ENCODE data around the gene NDUFV1.

DNA sequence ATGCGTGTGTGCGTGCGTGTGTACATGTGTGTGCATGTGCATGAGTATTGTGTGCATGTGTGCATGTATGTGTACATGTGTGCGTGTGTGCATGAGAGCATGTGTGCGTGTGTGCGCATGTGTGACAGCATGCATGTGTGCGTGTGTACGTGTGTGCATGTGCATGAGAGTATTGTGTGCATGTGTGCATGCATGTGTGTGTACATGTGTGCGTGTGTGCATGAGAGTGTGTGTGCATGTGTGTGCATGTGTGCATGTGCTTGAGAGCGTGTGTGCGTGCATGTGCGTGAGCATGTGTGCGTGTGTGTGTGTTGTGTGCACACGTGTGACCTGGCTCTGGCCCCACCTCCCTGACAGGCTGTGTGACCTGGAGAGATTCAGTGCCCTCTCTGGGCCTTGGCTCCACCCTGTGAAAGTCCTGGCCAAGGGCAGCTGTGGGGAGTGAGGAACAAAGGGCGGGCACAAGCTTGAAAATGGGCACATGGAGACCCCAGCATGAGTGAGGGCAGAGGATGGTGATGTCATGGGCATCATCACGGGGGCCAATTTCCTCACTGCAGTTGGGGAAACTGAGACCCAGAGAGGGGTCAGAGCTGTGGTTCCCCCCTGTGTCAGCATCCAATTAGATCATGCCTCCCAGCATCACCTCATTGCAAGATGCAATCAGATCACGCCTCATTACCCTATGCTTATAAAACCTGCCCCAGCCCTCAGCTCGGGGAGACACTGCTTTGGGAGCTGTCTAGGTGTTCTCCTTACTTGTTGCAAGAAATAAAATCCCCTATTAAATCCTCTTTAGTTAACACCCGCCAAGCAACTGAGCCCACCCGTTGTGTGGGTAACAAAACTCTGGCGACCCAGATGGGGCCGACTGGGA, 43.1 kb downstream of the NDUFV1 start:
- TF ChIP-seq, protein P1, sequence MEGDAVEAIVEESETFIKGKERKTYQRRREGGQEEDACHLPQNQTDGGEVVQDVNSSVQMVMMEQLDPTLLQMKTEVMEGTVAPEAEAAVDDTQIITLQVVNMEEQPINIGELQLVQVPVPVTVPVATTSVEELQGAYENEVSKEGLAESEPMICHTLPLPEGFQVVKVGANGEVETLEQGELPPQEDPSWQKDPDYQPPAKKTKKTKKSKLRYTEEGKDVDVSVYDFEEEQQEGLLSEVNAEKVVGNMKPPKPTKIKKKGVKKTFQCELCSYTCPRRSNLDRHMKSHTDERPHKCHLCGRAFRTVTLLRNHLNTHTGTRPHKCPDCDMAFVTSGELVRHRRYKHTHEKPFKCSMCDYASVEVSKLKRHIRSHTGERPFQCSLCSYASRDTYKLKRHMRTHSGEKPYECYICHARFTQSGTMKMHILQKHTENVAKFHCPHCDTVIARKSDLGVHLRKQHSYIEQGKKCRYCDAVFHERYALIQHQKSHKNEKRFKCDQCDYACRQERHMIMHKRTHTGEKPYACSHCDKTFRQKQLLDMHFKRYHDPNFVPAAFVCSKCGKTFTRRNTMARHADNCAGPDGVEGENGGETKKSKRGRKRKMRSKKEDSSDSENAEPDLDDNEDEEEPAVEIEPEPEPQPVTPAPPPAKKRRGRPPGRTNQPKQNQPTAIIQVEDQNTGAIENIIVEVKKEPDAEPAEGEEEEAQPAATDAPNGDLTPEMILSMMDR (IDR thresholded peaks at IDR 0.05), result no peak
- no peak for TF ChIP-seq POLR2A (IDR thresholded peaks at IDR 0.05)
